G401 (cell line): ENCODE data around the gene ZNF691. TPM values are rescaled to one million over a fixed set of nuclear protein-coding genes. Genes with fewer than 3 reads are reported as not detected.
"Not testable (repeated sequence)": the region's sequence is repeated elsewhere in the genome, so short reads cannot be mapped to it uniquely, and the experiment has no call there.

Source experiments
- DNase-seq: peaks from one replicate; pipeline ENCODE4 v3.0.0-alpha.2; 2015; ENCODE audit warnings: low spot score
- in situ Hi-C: cut with HindIII; loops from 2 replicates; pipeline ENCODE4 v1.10.0; 2016; ENCODE audit warnings: low sequenced_read_pairs, mixed read lengths
- total RNA-seq: library from RNA; depleted of rRNA; stranded (reverse); fragments of >200 nt; shearing (Covaris generic); gene quantifications from 2 replicates; pipeline ENCODE4 v1.2.3, GENCODE V29; 2014

The ZNF691 gene
- total RNA-seq, 1 experiment from 2014 or later: 24.4 TPM

DNA sequence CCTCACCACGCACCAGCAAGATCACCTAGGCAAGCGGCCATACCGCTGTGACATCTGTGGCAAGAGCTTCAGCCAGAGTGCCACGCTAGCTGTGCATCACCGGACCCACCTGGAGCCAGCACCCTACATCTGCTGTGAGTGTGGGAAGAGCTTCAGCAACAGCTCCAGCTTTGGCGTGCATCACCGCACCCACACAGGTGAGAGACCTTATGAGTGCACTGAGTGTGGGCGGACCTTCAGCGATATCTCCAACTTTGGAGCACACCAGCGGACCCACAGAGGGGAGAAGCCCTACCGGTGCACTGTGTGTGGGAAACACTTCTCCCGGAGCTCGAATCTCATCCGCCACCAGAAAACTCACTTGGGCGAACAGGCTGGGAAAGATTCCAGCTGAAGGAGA, 5.0 kb downstream of the ZNF691 start:
- in situ Hi-C loops: no loop called here
- no peak for DNase-seq

DNA sequence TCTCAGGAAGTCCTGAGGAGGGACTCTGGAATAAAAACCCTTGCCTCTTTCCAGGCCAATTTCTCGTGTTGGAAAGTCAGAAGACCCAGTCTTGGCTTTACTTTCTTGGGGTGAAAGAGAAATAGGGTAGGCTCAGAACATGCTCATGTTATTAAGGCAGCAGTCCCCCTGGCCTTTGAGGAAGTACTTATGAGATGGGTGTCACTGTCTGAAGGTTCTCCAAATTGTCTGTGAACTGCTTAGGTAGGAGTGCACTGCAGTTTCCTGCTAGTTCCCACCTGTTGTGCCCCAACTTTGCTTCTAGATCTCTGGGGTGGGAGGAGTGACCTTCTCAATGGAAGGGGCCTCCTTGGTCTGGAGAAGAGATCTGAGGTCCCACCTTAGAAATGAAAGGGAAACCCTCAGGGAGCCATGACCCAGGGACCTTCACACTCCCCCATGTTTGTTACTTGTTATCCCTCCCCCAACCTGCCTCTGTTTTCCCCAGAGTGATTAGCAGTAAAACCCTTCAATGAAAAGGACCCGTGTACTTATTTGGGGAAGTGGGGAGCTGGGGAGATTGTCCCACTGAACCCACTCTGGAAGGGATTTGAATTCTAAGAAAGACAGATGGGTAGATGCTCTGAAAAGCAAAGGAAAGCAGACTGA, 5.7 kb downstream of the ZNF691 start:
- DNase-seq: no peak
- in situ Hi-C loops: no loop called here

DNA sequence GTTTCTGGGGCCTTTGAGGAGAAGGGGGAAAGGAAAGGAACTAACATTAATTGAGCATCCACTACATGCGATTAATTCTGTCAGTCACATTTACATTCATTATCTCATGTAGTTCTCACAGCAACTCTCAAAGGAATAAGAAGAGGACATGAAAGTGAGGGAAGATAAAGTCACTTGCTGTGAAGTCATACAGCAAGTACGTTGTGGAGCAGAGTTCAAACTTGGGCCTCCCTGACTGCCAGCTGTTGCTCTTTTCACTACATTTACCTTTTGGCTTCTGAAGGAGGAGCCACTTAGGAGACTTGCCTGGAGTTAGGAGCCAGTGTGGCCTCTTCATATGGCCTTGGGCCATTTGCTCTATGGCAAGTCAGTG, 6.2 kb downstream of the ZNF691 start:
- no peak for DNase-seq
- in situ Hi-C loops: no loop called here

DNA sequence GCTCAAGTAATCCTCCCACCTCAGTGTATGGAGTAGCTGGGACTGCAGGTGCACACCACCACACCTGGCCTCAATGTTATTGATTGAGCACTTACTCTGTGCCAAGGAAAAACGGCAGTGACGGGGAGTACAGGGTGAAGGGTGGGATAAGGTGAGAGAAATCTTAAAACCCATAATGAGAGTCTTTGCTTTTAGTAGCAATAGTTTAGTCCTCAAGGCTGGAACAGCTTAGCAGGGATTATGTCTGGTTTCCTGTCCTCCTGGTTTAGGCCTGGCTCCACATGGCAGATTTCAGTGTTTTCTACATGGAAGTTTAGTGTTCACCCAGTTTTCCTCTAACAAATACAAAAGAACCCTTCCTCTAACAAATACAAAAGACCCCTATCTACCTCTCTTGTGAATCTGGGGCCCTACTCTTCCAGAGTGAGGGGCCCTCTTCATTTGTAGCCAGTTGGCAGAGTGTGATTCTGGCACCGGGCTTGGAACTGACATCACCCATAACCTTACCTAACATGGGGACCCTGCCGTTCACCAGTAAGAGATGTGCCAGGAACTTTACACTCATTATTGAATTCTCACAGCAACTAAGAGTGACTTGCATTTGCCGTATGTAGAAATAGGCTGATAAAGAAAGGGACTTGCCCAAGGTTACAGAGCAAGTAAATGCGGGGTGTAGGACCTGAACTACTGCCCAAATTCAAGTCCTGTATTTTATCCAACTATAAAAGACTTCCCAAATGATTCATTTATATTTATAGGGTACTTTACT, 6.9 kb downstream of the ZNF691 start:
- in situ Hi-C loops: no loop called here
- DNase-seq: no peak

DNA sequence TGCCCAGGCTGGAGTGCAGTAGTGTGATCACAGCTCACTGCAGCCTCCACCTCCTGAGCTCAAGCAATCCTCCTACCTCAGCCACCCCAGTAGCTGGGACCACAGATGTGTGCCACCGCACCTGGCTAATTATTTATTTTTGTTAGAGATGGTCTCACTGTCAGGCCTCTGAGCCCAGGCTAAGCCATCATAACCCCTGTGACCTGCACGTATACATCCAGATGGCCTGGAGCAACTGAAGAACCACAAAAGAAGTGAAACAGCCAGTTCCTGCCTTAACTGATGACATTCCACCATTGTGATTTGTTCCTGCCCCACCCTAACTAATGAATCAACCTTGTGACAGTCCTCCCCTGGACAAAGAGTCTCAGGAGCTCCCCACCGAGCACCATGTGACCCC, 10.1 kb downstream of the ZNF691 start:
- in situ Hi-C loops, DNase-seq: not testable (repeated sequence)

DNA sequence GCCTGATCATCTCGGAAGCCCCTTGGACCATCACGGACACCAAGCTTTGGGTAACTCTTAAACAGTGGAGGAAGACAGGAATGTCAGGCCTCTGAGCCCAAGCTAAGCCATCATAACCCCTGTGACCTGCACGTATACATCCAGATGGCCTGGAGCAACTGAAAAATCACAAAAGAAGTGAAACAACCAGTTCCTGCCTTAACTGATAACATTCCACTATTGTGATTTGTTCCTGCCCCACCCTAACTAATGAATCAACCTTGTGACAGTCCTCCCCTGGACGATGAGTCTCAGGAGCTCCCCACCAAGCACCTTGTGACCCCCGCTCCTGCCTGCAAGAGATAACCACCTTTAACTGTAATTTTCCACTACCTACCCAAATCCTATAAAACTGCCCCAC, 13.0 kb downstream of the ZNF691 start:
- in situ Hi-C loops, DNase-seq: not testable (repeated sequence)

DNA sequence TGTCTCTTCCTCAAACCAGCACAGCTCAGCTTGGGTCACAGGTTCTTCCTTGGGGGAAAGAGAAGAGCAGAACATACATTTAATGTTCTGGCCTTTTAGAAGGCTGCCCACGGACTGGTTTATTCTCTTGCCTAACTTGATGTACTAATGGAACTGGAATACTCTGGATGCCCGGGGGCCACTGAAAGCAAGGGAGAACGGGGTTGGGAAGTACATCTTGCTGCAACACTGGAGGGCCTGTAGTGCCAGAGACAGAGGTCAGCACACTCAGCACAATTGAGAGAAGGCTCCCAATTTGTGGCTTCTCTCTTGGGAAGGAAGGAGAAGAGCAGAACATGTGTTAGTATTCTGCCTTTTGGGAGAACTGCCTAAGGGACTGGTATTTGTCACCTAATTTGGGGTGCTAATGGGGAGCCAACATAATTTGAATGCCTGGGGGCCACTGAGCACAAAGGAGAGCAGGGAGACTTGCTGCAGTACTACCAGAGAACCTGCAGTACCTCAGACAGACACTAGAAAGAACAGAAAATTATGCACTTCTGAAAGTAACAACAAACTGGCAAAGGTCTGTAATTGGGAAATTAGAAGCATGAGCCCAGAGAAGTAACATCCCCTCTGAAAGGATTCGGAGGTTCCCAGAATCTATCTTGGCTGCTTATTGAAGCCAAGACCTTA, 14.1 kb downstream of the ZNF691 start:
- DNase-seq: no peak
- in situ Hi-C loops: no loop called here

DNA sequence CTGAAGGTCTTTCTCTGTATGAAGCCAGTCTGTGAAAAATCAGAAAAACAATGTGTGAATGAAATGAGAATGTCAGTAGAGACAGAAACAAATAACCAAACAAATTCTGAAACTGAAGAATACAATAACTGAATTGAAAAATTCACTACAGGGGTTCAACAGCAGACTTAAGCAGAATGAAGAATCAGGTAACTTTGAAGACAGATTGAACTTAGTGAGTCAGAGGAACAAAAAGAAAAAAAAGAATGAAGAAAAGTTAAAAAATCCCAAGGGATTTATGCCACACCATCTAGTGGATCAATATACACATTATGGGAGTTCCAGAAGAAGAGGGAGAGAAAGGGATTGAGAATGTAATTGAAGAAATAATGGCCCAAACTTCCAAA, 14.6 kb downstream of the ZNF691 start:
- in situ Hi-C loops: no loop called here
- no peak for DNase-seq

DNA sequence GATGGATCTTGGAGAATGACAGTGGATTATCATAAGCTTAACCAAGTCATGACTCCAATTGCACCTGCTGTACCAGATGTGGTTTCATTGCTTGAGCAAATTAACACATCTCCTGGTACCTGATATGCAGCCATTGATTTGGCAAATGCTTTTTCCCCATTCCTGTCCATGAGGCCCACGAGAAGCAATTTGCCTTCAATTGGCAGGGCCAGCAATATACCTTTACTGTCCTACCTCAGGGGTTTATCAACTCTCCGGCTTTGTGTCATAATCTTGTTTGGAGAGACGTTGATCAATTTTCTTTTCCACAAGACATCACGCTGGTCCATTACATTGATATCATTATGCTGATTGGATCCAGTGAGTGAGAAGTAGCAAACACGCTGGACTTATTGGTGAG, 20.1 kb downstream of the ZNF691 start:
- in situ Hi-C loops: no loop called here
- DNase-seq: no peak

DNA sequence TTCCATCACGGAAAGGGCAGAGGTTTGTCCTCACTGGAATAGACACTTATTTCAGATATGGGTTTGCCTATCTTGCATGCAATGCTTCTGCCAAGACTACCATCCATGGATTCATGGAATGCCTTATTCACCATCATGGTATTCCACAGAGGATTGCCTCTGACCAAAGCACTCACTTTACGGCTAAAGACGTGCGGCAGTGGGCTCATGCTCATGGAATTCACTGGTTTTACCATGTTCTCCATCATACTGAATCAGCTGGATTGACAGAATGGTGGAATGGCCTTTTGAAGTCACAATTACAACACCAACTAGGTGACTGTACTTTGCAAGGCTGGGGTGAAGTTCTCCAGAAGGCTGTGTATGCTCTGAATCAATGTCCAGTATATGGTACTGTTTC, 22.1 kb downstream of the ZNF691 start:
- in situ Hi-C loops, DNase-seq: not testable (repeated sequence)

DNA sequence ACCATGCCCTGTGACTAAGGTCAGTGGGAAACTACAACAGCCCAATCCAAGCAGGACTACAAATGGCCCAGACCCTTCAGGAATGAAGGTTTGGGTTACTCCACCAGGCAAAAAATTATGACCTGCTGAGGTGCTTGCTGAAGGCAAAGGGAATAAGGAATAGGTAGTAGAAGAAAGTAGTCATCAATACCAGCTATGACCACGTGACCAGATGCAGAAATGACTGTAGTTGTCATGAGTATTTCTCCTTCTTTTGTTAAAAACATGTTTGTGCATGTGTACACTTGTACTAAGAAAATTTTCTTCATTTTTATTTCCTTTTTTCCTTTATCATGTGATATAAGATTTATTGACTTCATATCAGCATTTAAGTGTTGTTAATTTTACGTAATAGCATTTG, 22.8 kb downstream of the ZNF691 start:
- DNase-seq, in situ Hi-C loops: not testable (repeated sequence)

DNA sequence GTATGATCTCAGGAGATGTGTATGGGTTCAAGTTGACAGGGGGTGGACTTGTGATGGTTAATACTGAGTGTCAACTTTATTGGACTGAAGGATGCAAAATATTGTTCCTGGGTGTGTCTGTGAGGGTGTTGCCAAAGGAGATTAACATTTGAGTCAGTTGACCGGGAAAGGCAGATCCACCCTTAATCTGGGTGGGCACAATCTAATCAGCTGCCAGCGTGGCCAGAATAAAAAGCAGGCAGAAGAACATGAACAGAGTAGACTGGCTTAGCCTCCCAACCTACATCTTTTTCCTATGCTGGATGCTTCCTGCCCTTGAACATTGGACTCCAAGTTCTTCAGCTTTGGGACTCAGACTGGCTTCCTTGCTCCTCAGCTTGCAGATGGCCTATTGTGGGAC, 23.3 kb downstream of the ZNF691 start:
- in situ Hi-C loops, DNase-seq: not testable (repeated sequence)

DNA sequence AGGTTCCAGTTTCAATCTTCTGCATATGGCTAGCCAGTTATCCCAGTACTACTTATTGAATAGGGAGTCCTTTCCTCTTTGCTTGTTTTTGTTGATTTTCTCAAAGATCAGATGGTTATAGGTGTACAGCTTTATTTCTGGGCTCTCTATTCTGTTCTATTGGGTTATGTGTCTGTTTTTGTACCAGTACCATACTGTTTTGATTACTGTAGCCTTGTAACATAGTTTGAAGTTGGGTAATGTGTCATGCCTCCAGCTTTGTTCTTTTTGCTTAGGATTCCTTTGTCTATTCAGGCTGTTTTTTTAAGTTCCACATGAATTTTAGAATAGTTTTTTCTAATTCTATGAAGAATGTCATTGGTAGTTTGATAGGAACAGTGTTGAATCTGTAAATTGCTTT, 26.7 kb downstream of the ZNF691 start:
- in situ Hi-C loops, DNase-seq: not testable (repeated sequence)

DNA sequence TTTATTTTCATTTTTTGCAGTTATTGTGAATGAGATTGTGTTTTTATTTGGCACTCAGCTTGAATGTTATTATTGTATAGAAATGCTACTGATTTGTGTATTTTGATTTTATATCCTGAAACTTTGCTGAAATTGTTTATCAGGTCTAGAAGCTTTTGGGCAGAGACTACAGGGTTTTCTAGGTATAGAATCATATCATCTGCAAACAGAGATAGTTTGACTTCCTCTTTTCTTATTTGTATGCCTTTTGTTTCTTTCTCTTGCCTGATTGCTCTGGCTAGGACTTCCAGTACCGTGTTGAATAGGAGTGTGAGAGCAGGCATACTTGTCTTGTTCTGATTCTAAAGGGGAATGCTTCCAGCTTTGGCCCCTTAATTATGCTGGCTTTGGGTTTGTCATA, 27.3 kb downstream of the ZNF691 start:
- DNase-seq: no peak
- in situ Hi-C loops: no loop called here

DNA sequence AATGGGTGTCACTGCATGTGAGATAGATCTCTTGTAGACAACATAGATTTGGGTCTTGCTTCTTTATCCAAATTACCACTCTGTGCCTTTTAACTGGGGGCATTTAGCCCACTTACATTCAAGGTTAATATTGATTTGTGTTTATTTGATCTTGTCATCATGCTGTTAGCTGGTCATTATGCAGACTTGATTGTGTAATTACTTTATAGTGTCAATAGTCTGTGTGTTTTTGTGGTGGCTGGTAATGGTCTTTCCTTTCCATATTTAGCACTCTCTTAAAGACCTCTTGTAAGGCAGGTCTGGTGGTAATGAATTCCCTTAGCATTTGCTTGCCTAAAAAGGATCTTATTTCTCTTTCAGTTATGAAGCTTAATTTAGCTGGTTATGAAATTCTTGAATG, 29.6 kb downstream of the ZNF691 start:
- DNase-seq: no peak
- in situ Hi-C loops: no loop called here

DNA sequence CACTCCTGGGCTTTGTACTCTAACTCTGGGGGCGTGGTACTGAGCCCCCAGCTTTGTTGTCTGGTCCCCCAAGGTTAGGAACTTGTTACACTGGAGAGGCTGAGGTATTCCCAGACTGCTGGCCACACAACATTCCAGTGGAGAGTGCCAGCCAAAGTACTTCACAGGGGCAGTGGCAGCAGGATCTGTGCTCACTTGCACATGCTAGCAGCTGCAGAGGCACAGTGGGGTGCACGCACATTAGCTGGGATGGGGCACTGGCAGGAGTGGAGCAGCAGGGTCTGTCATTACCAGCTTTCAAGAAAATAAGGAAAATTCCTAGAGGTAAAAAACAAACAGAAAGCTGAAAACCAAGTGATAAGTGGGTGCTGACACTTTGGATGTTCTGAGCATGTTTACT, 31.0 kb downstream of the ZNF691 start:
- in situ Hi-C loops: no loop called here
- no peak for DNase-seq

DNA sequence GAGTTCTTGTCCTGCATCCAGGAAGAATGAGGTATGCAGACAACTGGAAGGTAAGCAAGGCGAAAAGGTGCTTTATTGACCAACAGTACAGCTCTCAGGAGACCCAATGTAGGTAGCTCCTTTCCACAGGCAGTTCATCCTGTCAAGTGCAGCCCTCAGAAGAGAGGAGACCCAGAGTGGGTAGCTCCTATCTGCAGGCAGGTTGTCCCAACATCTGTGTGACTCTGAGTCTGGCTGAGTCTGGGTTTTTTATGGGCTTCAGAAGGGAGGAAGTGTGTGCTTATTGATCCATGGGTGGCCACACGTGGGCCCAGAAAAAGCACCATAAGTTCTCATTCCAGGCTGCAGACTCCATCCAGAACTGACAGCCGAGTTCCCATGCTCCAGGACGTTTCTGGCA, 34.0 kb downstream of the ZNF691 start:
- in situ Hi-C loops: no loop called here
- no peak for DNase-seq

DNA sequence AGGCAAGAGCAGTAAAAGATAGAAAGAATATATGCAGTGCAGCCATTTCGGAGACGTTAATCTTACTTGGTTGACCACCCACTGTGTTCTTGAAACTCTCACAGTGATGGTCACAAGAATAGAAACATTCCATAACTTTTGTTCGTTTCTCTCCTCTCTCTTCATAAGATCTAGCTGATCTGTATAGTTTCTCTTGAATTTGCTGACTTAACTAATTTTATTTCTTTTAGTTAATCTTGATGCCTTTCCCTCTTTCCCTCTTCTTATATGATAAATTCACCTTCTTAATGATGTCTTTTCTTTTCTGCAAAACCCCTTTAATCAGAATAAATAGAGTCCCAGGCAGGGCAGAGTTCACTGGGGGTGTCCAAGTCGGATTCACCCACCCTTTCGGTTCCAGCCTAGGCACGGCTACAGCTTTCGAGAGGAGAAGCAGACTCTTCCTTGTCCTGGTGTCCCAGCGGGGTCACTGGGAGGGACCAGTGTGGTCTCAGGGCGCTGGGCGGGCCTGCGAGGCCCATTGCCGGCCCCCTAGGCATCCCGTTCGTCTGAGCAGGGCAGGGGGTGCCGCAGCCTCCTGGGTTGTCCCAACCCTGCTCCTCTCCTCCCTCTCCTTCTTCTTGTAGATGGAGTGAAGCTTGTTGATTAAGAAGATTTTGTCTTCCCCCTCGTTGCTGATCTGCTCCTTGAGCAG, 39.8 kb downstream of the ZNF691 start:
- in situ Hi-C loops: no loop called here
- DNase-seq: no peak

DNA sequence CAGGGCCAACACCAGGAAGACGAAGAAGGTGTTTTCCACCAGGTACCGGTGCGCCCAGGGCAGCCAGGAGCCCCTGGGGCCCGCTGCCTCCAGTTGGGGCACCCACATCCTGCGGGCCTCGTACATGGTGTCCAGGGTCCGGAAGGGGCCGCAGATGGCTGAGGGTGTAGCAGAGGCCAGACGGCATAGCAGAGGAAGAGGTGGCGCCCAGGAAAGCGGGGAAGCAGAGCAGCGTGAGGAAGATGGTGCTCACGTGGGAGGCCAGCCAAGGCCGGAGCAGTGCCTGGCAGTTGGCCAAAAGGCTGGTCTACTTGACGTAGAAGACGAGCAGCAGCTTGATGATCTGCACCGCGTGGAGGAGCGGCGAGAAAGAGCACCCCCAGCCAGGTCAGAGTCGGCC, 40.4 kb downstream of the ZNF691 start:
- no peak for DNase-seq
- in situ Hi-C loops: no loop called here

DNA sequence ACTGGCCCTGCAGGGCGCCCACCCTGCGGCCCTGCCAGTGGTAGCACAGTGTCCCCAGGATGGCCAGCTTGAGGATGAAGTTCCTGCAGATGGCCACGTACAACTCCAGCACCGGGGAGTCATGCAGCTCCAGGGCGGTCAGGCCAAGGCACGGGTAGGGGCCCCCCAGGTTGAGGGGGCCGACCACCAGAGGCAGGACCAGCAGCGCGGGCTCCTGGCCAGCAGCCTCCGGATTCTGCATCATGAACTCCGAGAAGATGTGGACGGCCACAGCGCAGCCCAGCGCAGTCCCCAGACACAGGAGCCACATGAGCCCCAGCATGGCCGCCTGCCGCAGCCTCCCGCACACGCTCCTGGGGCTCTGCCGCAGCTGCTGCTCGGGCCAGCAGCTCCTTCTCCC, 41.0 kb downstream of the ZNF691 start:
- in situ Hi-C loops: no loop called here
- DNase-seq: no peak
